ENCODE measurements around the gene GIT2. TPM values are rescaled to one million over a fixed set of nuclear protein-coding genes. Genes with fewer than 3 reads are reported as not detected.
"Not testable (repeated sequence)": the region's sequence is repeated elsewhere in the genome, so short reads cannot be mapped to it uniquely, and the experiment has no call there.

GIT2 gene
- polyA plus RNA-seq, 1 donor from 2014 or later, result 93.4 TPM

DNA sequence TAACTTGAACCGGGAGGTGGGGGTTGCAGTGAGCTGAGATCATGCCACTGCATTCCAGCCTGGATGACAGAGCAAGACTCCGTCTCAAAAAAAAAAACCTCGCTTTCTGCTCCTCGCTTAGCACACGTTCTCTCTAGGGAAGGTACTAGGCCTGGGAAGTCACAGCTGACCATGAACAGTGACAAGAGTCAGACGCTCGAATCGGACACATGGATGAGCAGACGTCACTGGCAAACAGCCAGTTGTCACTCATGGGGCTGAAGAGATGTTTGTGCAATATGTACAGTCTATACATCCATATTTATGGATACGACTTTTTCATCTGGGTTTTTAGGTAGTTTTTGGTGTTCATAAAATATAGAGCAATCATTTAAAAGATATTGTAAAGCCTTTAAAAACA lies 76.7 kb downstream of the GIT2 start:
- Mint-ChIP-seq H3K27ac (no peak overlapping the region), H3K4me1 (peaks cover 7 to 9% (median 9%) of the 10 kb centered on the region in 3 donors), H3K27me3 (no peaks in the 10 kb centered on the region), H3K4me3 (no peak overlapping the region), H3K36me3 (peaks cover 4% of the 10 kb centered on the region), H3K9me3 (no peaks in the 10 kb centered on the region)

DNA sequence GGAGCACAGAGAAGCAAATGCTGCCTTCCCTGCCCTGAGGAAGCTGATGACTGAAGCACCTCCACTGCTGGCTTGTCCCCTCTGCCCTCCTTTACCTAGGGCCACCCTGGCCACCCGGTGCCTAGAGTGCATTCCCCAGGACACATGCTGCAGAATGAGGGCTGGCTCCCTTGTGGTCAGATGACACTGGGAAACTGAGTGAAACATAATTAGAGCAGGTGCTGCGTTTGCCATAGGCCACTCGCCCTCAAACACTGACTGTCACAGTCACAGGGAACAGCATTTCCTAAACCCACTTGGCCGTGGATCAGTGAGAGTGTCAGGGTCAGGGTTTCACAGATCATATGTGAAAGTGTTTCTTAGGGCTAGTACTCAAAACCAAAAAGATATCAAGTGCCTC lies 80.1 kb downstream of the GIT2 start:
- H3K4me3 Mint-ChIP-seq, result no peak overlapping the region
- no peaks in the 10 kb centered on the region for H3K9me3 Mint-ChIP-seq
- peaks cover 0 to 3% (median 0%) of the 10 kb centered on the region in 3 donors for H3K4me1 Mint-ChIP-seq
- no peak overlapping the region for H3K27ac Mint-ChIP-seq
- H3K36me3 Mint-ChIP-seq, result peaks cover under 1% of the 10 kb centered on the region
- H3K27me3 Mint-ChIP-seq, result no peaks in the 10 kb centered on the region

DNA sequence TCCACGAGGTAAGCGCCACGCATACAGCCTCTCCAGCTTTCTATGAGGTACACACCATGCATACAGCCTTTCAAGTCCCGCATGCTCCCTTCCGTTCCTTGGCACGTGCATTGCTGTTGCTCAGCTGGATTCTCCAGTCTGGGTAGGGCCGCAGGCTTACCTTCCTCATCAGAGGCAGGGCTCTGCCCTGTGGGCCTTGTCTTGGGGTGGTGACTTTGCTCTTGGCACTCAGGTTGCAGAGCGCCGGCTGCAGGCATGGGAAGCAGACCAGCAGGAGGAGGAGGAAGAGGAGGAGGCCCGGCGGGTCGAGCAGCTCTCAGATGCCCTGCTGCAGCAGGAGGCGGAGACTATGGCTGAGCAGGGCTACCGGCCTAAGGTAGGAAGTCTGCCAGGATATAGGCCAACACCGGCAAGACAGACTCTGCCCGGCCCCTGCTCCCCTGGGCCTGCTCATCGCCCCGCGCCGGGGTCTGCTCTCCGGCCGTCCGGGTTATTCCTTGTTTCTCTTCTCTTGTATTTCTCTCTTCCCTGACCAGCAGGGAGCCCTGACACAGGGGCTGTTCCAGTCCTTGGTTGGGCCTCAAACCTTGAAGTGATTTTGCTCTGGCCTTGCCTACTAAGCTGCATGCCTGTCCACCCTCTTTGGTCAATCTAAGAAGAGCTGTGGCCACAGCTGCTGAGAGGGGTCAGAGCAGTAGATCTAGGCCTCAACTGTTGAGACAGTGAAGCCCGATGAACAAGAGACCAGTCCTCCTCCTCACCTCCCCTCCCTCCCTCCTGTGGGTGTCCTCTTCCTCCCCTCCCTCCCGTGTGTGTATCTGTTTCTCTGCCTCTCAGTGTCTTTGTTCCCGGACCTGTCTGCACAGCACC lies 80.8 kb downstream of the GIT2 start:
- Mint-ChIP-seq H3K27ac (peak overlapping the region in 1 of 3 donors; percentile 7), H3K27me3 (no peaks in the 10 kb centered on the region), H3K4me3 (peak overlapping the region in 1 of 4 donors; percentile 23), H3K9me3 (no peaks in the 10 kb centered on the region), H3K36me3 (no peaks in the 10 kb centered on the region), H3K4me1 (peaks cover 0 to 3% (median 0%) of the 10 kb centered on the region in 3 donors)

DNA sequence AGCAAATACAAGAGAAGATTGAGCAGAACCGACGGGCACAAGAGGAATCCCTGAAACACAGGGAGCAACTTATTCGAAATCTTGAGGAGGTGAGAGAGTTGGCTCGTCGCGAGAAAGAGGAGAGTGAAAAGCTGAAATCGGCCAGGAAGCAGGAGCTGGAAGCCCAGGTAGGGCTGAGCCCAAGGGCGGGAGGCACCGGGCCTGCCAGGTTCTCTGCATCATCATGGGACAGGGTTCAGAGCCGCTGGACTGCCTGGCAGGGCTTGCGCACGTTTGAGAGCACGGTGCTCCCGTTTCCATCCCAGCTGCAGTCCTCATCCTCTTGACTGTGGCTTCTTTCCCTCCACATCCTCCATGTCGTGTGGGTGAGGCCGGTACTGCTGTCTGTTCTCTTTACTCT lies 81.7 kb downstream of the GIT2 start:
- no peaks in the 10 kb centered on the region for H3K36me3 Mint-ChIP-seq
- H3K4me3 Mint-ChIP-seq, result no peak overlapping the region
- H3K9me3 Mint-ChIP-seq, result no peaks in the 10 kb centered on the region
- peaks cover 0 to 1% (median 0%) of the 10 kb centered on the region in 3 donors for H3K4me1 Mint-ChIP-seq
- peak overlapping the region in 1 of 3 donors; percentile 80 for H3K27ac Mint-ChIP-seq
- no peaks in the 10 kb centered on the region for H3K27me3 Mint-ChIP-seq

DNA sequence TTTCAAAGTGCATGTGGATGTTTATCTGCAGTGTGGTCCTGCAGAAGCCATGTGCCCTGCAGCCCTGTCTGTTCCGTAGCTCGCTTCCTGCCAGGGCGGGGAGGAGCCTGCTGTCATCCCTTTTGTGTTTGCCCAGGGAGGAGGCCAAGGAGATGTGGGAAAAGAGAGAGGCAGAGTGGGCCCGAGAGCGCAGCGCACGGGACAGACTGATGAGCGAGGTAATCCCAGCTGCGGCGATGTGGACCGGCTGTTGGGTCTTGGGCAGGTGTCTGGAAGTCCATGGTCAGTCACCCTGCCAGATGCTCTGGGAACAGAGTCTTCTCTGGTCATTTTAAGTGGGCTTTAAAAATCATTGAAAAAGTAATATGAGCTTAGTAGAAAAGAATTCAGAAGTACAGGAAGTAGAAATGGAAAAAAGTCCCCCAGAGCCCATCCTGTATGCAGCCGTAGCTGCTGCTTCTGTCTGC lies 83.3 kb downstream of the GIT2 start:
- Mint-ChIP-seq H3K27ac (no peak overlapping the region), H3K9me3 (no peaks in the 10 kb centered on the region), H3K27me3 (no peaks in the 10 kb centered on the region), H3K4me3 (no peak overlapping the region), H3K4me1 (no peaks in the 10 kb centered on the region), H3K36me3 (peaks cover 3% of the 10 kb centered on the region)

DNA sequence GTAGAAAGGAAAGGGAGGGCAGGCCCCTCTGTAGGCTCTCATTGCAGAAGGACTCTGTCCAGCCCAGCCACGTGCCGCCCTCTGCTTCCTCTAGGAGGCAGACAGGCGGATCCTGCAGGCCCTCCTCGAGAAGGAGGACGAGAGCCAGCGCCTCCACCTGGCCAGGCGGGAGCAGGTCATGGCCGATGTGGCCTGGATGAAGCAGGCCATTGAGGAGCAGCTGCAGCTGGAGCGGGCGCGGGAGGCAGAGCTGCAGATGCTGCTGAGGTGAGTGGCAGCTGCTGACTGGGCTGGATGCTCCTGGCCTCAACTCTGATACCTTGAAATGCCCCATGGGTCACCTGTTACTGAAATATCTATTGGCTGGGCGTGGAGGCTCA lies 85.2 kb downstream of the GIT2 start:
- Mint-ChIP-seq H3K27ac (peak overlapping the region in 2 of 3 donors; percentile 23 to 72), H3K36me3 (peaks cover 3% of the 10 kb centered on the region)

DNA sequence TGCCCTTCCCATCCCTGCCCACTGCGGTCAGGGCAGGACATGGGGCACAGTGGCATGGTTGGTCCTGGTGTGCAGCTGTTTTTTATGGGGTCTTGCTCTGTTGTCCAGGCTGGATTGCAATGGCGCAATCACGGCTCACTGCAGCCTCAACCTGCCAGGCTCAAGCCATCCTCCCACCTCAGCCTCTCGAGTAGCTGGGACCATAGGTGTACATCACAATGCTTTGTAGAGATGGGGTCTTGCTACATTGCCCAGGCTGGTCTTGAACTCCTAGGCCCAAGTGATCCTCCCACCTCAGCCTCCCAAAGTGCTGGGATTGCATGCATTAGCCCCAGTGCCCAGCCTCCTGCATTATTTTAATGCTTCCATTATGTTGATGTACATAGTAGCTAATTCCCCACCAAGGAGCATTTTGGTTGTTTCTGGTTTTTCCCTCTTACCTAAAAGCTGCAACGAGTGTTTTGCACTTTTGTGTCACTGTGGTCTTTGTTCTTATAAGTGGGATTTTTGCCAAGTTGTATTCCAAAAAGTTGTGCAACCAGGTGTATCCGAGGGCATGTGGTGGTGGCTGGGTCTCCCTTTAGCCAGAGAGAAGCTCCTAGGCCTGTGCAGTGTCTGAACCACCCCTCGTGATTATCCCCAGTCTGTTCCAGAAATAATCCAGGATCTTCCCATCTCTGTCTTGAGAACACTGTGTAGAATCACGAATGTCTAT lies 85.8 kb downstream of the GIT2 start:
- Mint-ChIP-seq H3K36me3 (peaks cover 3% of the 10 kb centered on the region), H3K4me3 (no peak overlapping the region), H3K4me1 (no peaks in the 10 kb centered on the region), H3K27me3 (no peaks in the 10 kb centered on the region), H3K9me3 (no peaks in the 10 kb centered on the region), H3K27ac (peak overlapping the region in 2 of 3 donors; percentile 23 to 72)

More for the DNA sequence above, 85.2 kb downstream of the GIT2 start:
- Mint-ChIP-seq H3K4me1 (no peaks in the 10 kb centered on the region), H3K9me3 (no peaks in the 10 kb centered on the region), H3K4me3 (no peak overlapping the region), H3K27me3 (no peaks in the 10 kb centered on the region)

DNA sequence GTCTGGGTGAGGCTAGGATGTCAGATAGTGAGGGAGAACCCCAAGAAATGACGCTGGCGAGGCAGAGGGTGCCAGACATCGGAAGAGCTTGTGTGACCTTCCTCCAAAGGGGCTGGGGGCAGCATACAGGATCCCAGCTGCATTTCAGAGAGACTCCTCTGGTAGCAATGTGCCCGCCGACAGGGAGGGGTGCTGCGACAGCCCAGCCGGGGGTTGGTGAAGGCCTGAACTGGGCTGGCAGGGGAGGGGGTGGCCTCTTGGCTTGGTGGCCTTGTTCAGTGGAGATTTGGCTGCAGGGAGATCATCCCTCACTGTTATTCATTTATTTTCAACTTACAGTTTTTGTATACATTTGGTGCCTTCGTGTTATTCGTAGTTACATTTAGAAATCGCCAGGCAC lies 90.9 kb downstream of the GIT2 start:
- Mint-ChIP-seq H3K4me1 (peaks cover 9 to 13% (median 12%) of the 10 kb centered on the region in 3 donors), H3K9me3 (no peaks in the 10 kb centered on the region), H3K27ac (no peak overlapping the region), H3K27me3 (no peaks in the 10 kb centered on the region), H3K4me3 (no peak overlapping the region), H3K36me3 (peaks cover 5% of the 10 kb centered on the region)

DNA sequence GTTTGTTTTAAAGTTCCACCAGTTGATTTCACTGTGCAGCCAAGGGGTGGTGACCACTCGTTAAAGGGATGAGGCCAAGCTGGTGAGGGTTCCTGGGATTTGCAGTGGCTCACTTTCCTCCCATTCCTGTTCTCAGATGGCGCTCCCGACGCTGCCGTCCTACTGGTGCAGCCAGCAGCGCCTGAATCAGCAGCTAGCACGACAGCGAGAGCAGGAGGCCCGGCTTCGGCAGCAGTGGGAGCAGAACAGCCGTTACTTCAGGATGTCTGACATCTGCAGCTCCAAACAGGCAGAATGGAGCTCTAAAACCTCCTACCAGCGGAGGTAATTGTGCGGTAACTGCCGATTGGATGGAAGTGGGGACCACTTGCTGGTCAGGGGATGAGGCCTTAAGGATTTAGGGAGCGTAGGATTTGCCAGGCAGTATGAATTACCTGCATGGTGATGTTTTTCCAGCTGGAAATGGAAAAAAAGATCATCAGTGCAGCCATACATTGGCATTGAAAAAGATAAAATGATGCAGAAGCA lies 93.2 kb downstream of the GIT2 start:
- H3K27me3 Mint-ChIP-seq, result no peaks in the 10 kb centered on the region
- H3K9me3 Mint-ChIP-seq, result no peaks in the 10 kb centered on the region
- H3K4me3 Mint-ChIP-seq, result peak overlapping the region in 1 of 4 donors; percentile 33
- H3K27ac Mint-ChIP-seq, result no peak overlapping the region
- peaks cover 2% of the 10 kb centered on the region for H3K36me3 Mint-ChIP-seq
- peaks cover 13 to 19% (median 16%) of the 10 kb centered on the region in 3 donors for H3K4me1 Mint-ChIP-seq

DNA sequence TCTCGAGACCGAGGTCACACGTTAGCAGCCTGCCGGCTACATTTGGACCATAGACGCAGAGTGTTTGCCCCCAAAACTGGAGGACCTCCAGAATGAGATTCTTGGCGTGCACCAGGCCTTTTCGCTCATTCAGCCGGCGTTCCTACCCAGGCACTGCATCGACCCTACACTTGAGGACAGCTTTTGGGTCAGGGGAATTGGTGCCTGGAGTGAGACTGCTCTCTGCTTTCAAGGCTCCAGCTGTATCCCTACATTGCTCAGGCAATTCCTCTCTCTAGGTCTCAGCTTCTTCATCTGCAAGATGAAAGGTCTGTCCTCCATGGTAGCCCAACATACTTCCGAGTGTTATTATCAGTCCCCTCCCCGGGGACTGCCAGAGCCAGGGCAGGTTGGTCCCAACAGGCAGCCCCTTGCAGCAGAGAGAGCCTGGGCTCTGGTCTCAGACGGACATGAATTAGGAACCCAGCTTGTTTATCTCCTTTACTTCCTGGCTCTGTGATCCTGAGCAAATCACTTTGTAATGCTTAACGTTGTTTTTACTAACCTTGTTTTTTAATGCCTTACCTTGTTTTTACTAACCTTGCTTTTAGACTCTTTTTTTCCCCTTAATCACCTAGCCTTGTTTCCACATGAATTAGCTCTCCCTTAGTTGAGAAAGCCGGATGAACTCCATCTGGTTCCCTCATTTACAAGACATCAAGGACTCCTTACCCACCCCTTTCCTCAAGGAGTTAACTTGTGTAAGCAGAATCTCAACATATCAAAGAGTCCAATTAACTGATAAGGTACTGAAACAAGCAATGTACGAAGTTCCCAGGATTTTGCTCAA lies 95.2 kb downstream of the GIT2 start:
- H3K4me1 Mint-ChIP-seq, result peaks cover 13 to 19% (median 16%) of the 10 kb centered on the region in 3 donors
- H3K9me3 Mint-ChIP-seq, result no peaks in the 10 kb centered on the region
- peak overlapping the region; percentile 93 to 99 (median 96) for H3K4me3 Mint-ChIP-seq
- H3K27ac Mint-ChIP-seq, result peak overlapping the region; percentile 37 to 88 (median 84)
- H3K27me3 Mint-ChIP-seq, result no peaks in the 10 kb centered on the region
- peaks cover 2% of the 10 kb centered on the region for H3K36me3 Mint-ChIP-seq

DNA sequence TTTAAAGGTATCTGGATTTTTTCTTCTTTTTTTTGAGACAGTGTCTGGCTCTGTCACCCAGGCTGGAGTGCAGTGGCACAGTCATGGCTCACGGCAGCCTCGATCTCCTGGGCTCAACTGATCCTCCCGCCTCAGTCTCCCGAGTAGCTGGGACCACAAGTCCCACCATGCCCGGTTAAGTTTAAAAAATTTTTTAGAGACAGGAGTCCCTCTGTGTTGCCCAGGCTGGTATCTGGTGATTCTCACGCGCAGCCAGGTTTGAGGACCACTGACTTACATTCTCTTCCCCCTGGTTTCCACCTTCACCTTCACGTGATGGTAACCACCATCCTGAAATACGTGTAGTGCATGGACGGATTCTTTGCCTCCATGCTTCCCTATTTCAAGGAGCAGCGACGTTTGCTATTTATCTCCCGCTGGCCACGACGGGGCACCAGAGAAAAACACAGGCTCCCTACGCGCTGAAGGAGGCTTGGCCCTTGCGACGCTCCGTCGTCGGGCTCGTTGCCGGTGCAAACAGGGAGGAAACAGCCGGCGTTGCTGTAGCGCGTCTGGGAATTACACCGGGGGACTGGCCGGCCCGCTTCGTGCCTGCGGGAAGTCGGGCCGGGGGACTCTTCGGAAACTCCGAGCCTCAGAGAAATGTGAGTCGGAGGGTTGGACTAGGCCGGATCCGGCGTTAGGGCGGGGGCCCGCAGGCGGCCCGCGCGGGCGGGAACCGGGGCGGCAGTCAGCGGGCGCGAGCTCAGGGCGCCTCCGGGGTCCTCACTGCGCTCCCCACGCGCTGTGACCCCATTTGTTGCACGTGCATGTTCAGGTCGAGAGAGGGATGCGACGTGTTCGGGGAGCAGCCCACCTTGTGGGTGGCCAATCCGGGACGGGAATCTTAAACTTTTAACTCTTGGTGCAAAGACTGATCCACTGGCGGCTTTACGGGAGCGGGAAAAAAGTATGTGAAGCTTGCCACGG lies 96.1 kb downstream of the GIT2 start, which contains the start of gene TCHP:
TCHP (plus strand) TSS at position 492 of the 969 bp plus-strand sequence. CDS start 2,753 bp downstream, outside the sequence.
- Mint-ChIP-seq H3K4me1 (peaks cover 13 to 19% (median 16%) of the 10 kb centered on the region in 3 donors), H3K27me3 (no peaks in the 10 kb centered on the region), H3K9me3 (no peaks in the 10 kb centered on the region), H3K27ac (peak within 1 kb of the TSS; percentile 62 to 97 (median 96)), H3K4me3 (peak within 1 kb of the TSS; percentile 93 to 99 (median 96)), H3K36me3 (peaks cover 2% of the 10 kb centered on the region)

DNA sequence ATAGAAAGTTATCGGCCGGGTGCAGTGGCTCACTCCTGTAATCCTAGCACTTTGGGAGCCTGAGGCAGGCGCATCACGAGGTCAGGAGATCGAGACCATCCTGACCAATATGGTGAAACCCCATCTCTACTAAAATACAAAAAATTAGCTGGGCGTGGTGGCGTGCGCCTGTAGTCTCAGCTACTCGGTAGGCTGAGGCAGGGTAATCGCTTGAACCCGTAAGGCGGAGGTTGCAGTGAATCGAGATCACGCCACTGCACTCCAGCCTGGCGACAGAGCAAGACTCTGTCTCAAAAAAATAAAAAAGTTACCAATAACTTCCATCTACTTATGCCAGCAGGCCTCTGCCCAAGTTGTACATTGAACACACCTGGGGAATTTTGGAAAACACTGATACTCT lies 96.8 kb downstream of the GIT2 start:
- not testable (repeated sequence) for H3K27me3 Mint-ChIP-seq, H3K9me3 Mint-ChIP-seq, H3K36me3 Mint-ChIP-seq
- Mint-ChIP-seq H3K27ac (peak overlapping the region; percentile 62 to 97 (median 96)), H3K4me3 (peak overlapping the region; percentile 51 to 99 (median 94)), H3K4me1 (peaks cover 13 to 19% (median 16%) of the 10 kb centered on the region in 3 donors)

DNA sequence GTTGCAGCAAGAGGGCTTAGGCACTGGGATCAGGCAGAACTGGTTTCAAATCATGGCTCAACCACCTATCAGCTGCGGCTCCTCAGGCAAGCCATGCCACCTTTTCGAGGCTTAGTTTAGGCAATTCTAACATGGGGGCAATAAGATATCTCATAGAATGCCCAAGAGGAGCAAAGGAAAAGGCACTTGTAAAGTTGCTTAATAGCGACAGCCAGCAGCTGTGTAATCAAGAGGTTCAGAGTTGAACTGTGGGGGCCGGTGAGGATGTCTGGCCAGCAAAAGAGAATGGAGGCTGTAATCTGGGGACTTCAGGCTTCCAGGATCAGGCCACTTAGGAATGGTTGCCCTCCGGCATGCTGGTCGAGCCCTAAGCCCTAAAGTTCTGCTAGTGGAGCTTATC lies 99.1 kb downstream of the GIT2 start:
- Mint-ChIP-seq H3K27ac (peak overlapping the region in 1 of 3 donors; percentile 69), H3K36me3 (peaks cover 1% of the 10 kb centered on the region), H3K4me3 (peak overlapping the region in 2 of 4 donors; percentile 41 to 53), H3K27me3 (peaks cover 1% of the 10 kb centered on the region), H3K9me3 (no peaks in the 10 kb centered on the region), H3K4me1 (peaks cover 31 to 33% (median 33%) of the 10 kb centered on the region in 3 donors)

Measured in IgD-negative memory B cell (primary cell).